ENCODE data around the gene EYA2. TPM values are rescaled to one million over a fixed set of nuclear protein-coding genes. Genes with fewer than 3 reads are reported as not detected.

The EYA2 gene
- total RNA-seq, 1 experiment from 2014 or later: 0.74 TPM

DNA sequence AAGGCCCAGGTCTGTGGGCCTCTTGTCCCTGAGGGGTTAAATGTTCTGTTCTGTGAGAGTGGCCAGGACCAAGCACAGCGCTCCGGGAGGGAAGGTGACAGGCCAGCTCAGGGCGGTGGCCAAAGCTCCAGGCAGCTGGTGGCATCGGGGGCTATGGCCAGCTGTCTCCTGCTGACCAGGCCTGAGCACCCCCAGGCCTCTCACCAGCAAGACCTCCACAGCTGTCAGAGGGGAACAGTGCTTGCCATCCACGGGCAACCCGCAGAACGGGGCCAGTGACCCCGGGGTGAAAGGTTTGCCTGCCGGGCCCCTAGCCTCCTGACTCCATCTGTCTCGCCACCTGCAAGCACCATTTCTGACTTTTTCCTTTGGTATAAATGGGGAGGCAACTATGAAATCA is 46.0 kb downstream of the EYA2 start:
- no peak overlapping the region for H2BK12ac ChIP-seq (ENCODE audit: insufficient read length, low read depth, low read length)
- no CpG with 5 or more reads among the region's 10 CpGs for WGBS (ENCODE audit: extremely low coverage, insufficient read length, low lambda C conversion rate)
- H3K23ac ChIP-seq (ENCODE audit: insufficient read length, low read depth, low read length): no peak overlapping the region
- H3K27me3 ChIP-seq (ENCODE audit: insufficient read depth, low read length): no peaks in the 10 kb centered on the region
- H2BK5ac ChIP-seq (ENCODE audit: insufficient read length, low read length): no peak overlapping the region
- H3K27ac Mint-ChIP-seq: no peak overlapping the region
- H3K79me2 ChIP-seq (ENCODE audit: insufficient read depth, low read length): no peaks in the 10 kb centered on the region
- H3K36me3 Mint-ChIP-seq (ENCODE audit: insufficient read depth in 1 of 3, low read depth in 3 of 3): no peaks in the 10 kb centered on the region; a peak in 1 of 7 replicates
- H3K23me2 ChIP-seq (ENCODE audit: insufficient read length, low read depth, low read length, poor library complexity, severe bottlenecking): no peaks in the 10 kb centered on the region
- no peak overlapping the region for H4K5ac ChIP-seq (ENCODE audit: insufficient read length, low read depth, low read length)
- no peaks in the 10 kb centered on the region for H3K79me1 ChIP-seq (ENCODE audit: insufficient read depth, low read depth, low read length, poor library complexity, severe bottlenecking)
- no peak overlapping the region for H2AFZ ChIP-seq (ENCODE audit: low read length)
- H3K4me2 ChIP-seq (ENCODE audit: insufficient read depth, insufficient read length, low read length): no peak overlapping the region
- H4K8ac ChIP-seq (replicated peaks; ENCODE audit: insufficient read length, low read depth, low read length): no peak overlapping the region
- no peak overlapping the region for H3K9ac ChIP-seq (ENCODE audit: extremely low read depth, insufficient read length, low read length)
- peaks cover 5 to 9% of the 10 kb centered on the region in 2 experiments for H3K4me1 Mint-ChIP-seq
- H2BK15ac ChIP-seq (ENCODE audit: low read depth, low read length): no peak overlapping the region
- H4K91ac ChIP-seq (ENCODE audit: insufficient read length, low read depth, low read length): no peak overlapping the region
- TF ChIP-seq, protein P1, sequence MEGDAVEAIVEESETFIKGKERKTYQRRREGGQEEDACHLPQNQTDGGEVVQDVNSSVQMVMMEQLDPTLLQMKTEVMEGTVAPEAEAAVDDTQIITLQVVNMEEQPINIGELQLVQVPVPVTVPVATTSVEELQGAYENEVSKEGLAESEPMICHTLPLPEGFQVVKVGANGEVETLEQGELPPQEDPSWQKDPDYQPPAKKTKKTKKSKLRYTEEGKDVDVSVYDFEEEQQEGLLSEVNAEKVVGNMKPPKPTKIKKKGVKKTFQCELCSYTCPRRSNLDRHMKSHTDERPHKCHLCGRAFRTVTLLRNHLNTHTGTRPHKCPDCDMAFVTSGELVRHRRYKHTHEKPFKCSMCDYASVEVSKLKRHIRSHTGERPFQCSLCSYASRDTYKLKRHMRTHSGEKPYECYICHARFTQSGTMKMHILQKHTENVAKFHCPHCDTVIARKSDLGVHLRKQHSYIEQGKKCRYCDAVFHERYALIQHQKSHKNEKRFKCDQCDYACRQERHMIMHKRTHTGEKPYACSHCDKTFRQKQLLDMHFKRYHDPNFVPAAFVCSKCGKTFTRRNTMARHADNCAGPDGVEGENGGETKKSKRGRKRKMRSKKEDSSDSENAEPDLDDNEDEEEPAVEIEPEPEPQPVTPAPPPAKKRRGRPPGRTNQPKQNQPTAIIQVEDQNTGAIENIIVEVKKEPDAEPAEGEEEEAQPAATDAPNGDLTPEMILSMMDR (conservative IDR thresholded peaks at IDR 0.05): no peak
- H4K20me1 ChIP-seq (ENCODE audit: control insufficient read depth, insufficient read depth, insufficient read length): no peaks in the 10 kb centered on the region
- H3K4ac ChIP-seq (ENCODE audit: low read depth, low read length): no peak overlapping the region
- no peak for DNase-seq
- no peak overlapping the region for H3K56ac ChIP-seq (ENCODE audit: insufficient read length, low read depth, low read length)
- H3K27ac ChIP-seq (ENCODE audit: insufficient read length, low read depth, low read length): no peak overlapping the region
- H3K18ac ChIP-seq (ENCODE audit: insufficient read length, low read depth, low read length): no peak overlapping the region
- H3T11ph ChIP-seq (ENCODE audit: low read length): no peak overlapping the region
- no peak overlapping the region for H2BK20ac ChIP-seq (ENCODE audit: low read depth, low read length, poor library complexity, severe bottlenecking)
- no peak overlapping the region for H2AK5ac ChIP-seq (ENCODE audit: insufficient read length, low read length)
- no peak overlapping the region for H2BK120ac ChIP-seq (ENCODE audit: low read depth, low read length, poor library complexity, severe bottlenecking)
- H3K9me3 Mint-ChIP-seq: no peaks in the 10 kb centered on the region; a peak in 1 of 5 replicates
- no peaks in the 10 kb centered on the region for H3K27me3 Mint-ChIP-seq (ENCODE audit: low read depth)
- no peaks in the 10 kb centered on the region for H3K4me1 ChIP-seq (ENCODE audit: insufficient read depth, low read length)
- no peaks in the 10 kb centered on the region for H3K9me3 ChIP-seq (ENCODE audit: control insufficient read depth, low read depth, low read length)
- H3K4me3 Mint-ChIP-seq: no peak overlapping the region
- no peak overlapping the region for H3K14ac ChIP-seq (ENCODE audit: insufficient read depth, low read length)
